Upper lobe of right lung (tissue), 1 donor: ENCODE measurements around the gene HSPA4. TPM values are rescaled to one million over a fixed set of nuclear protein-coding genes. Genes with fewer than 3 reads are reported as not detected.

Experiments
- ATAC-seq: fragments of 200-7000 bp; cut with Tn5 transposase; one replicate; pipeline ENCODE4 v1.9.1; 2020; ENCODE audit warnings: mild to moderate bottlenecking, moderate library complexity
- DNase-seq: peaks from one replicate; pipeline ENCODE4 v3.0.0-alpha.2; 2020
- H3K27ac ChIP-seq: fragments of 200-600 bp; one replicate; pipeline ENCODE4 v1.8.0; 2022
- H3K27me3 ChIP-seq: fragments of 200-600 bp; one replicate; pipeline ENCODE4 v1.8.0; 2022; ENCODE audit warnings: mild to moderate bottlenecking
- H3K36me3 ChIP-seq: fragments of 200-600 bp; one replicate; pipeline ENCODE4 v1.8.0; 2022
- H3K4me1 ChIP-seq: fragments of 200-600 bp; one replicate; pipeline ENCODE4 v1.8.0; 2022
- H3K4me3 ChIP-seq: fragments of 200-600 bp; one replicate; pipeline ENCODE4 v1.8.0; 2022; ENCODE audit warnings: mild to moderate bottlenecking
- H3K9me3 ChIP-seq: fragments of 200-600 bp; one replicate; pipeline ENCODE4 v1.8.0; 2022
- CTCF ChIP-seq: fragments of 200-600 bp; IDR thresholded peaks from one replicate; pipeline ENCODE4 v1.8.0; 2022; ENCODE audit warnings: antibody characterized with exemption
- intact Hi-C: fragments of 100-400 bp; cut with DNase I; formaldehyde crosslinking; loops from one replicate; pipeline ENCODE4 v1.11.0; 2022
- total RNA-seq: library from RNA; stranded (reverse); fragmentation: NEBNext Ultra II Directional; extraction: Animal tissue kit (Norgen Biotek cat#: 25700); gene quantifications from one replicate; pipeline ENCODE4 v1.2.1, GENCODE V29; 2021
- donor health status: DM: no; HTN: yes; CAD: no; lungs with severe emphysema.

HSPA4 gene
- total RNA-seq, 1 donor from 2014 or later: 64.1 TPM

GRCh38 chr5:133108481-133108921 is 56.7 kb downstream of the HSPA4 start:
- no peak for TF ChIP-seq CTCF
- ATAC-seq (peak; percentile 36), DNase-seq (no peak)
- H3K36me3 ChIP-seq: peaks cover 23% of the 10 kb centered on the region
- intact Hi-C loops: no loop called here
- no peaks in the 10 kb centered on the region for H3K9me3 ChIP-seq
- no peak overlapping the region for H3K27ac ChIP-seq
- no peak overlapping the region for H3K4me3 ChIP-seq
- peaks cover 9% of the 10 kb centered on the region for H3K4me1 ChIP-seq
- no peaks in the 10 kb centered on the region for H3K27me3 ChIP-seq

GRCh38 chr5:133109655-133110483 is 58.1 kb downstream of the HSPA4 start:
- no peak for ATAC-seq
- peaks cover 9% of the 10 kb centered on the region for H3K4me1 ChIP-seq
- peaks cover 9% of the 10 kb centered on the region for H3K36me3 ChIP-seq
- no peak overlapping the region for H3K27ac ChIP-seq
- H3K4me3 ChIP-seq: no peak overlapping the region
- H3K27me3 ChIP-seq: no peaks in the 10 kb centered on the region
- DNase-seq: no peak
- H3K9me3 ChIP-seq: no peaks in the 10 kb centered on the region
- intact Hi-C loops: no loop called here
- no peak for TF ChIP-seq CTCF

- Histone ChIP-seq H3K36me3 (peaks cover under 1% of the 10 kb centered on the region), H3K27me3 (no peaks in the 10 kb centered on the region), H3K4me3 (no peak overlapping the region), H3K27ac (no peak overlapping the region), H3K4me1 (peaks cover 9% of the 10 kb centered on the region), H3K9me3 (no peaks in the 10 kb centered on the region)
- intact Hi-C loops: no loop called here
- no peak for DNase-seq
- ATAC-seq: no peak
- no peak for TF ChIP-seq CTCF
These were observed 58.9 kb downstream of the HSPA4 start for GRCh38 chr5:133110709-133111108.

- peak; percentile 85 for ATAC-seq
- DNase-seq: peak; percentile 91
- Histone ChIP-seq H3K9me3 (no peaks in the 10 kb centered on the region), H3K4me3 (no peak overlapping the region), H3K27ac (no peak overlapping the region), H3K4me1 (peaks cover 9% of the 10 kb centered on the region), H3K27me3 (no peaks in the 10 kb centered on the region), H3K36me3 (no peaks in the 10 kb centered on the region)
- peak; percentile 89 for TF ChIP-seq CTCF
- intact Hi-C loops: no loop called here
These were observed 59.5 kb downstream of the HSPA4 start for GRCh38 chr5:133111299-133111698.

- Histone ChIP-seq H3K9me3 (no peaks in the 10 kb centered on the region), H3K27ac (no peak overlapping the region), H3K4me1 (peaks cover 9% of the 10 kb centered on the region), H3K36me3 (no peaks in the 10 kb centered on the region), H3K4me3 (no peak overlapping the region), H3K27me3 (no peaks in the 10 kb centered on the region)
- TF ChIP-seq CTCF: no peak
- ATAC-seq (no peak), DNase-seq (no peak)
- intact Hi-C loops: no loop called here
These were observed 60.3 kb downstream of the HSPA4 start for GRCh38 chr5:133112026-133112660.
